HFF-Myc (cell line): ENCODE data around the gene AGPAT4.

Experiments used
- DNase-seq: peaks from one replicate; pipeline ENCODE4 v3.0.0-alpha.2; 2011; ENCODE audit warnings: low read depth; ENCODE audit errors: extremely low read depth
- H3K4me3 ChIP-seq: replicated peaks from 2 replicates; pipeline ENCODE4 v1.5.1; 2011; ENCODE audit warnings: low read depth, mild to moderate bottlenecking, control low read depth, low read length
- TF ChIP-seq, protein P1 (sequence below): IDR thresholded peaks from 2 replicates; pipeline ENCODE4 v1.5.1; 2012; ENCODE audit warnings: mild to moderate bottlenecking, low read depth, low read length, control low read depth; ENCODE audit errors: missing control alignments

Gene AGPAT4

DNA sequence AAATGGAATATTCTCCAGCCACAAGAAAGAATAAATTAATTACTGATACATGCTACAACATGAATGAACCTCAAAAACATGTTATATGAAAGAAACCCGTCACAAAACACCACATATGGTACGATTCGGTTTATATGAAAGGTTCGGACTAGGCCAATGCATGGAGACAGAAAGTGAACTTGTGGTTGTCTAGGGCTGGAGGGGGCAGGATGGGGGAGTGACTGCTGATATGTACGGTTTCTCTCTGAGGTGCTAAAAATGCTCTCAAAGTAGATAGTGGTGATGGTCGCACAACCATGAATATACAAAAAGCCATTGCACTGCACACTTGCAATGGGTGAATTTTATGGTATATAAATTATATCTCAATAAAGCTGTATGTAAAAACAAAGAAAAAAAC lies 18.3 kb downstream of the AGPAT4 start:
- no peak for DNase-seq
- H3K4me3 ChIP-seq = no peak overlapping the region
- TF ChIP-seq, protein P1, sequence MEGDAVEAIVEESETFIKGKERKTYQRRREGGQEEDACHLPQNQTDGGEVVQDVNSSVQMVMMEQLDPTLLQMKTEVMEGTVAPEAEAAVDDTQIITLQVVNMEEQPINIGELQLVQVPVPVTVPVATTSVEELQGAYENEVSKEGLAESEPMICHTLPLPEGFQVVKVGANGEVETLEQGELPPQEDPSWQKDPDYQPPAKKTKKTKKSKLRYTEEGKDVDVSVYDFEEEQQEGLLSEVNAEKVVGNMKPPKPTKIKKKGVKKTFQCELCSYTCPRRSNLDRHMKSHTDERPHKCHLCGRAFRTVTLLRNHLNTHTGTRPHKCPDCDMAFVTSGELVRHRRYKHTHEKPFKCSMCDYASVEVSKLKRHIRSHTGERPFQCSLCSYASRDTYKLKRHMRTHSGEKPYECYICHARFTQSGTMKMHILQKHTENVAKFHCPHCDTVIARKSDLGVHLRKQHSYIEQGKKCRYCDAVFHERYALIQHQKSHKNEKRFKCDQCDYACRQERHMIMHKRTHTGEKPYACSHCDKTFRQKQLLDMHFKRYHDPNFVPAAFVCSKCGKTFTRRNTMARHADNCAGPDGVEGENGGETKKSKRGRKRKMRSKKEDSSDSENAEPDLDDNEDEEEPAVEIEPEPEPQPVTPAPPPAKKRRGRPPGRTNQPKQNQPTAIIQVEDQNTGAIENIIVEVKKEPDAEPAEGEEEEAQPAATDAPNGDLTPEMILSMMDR = no peak

DNA sequence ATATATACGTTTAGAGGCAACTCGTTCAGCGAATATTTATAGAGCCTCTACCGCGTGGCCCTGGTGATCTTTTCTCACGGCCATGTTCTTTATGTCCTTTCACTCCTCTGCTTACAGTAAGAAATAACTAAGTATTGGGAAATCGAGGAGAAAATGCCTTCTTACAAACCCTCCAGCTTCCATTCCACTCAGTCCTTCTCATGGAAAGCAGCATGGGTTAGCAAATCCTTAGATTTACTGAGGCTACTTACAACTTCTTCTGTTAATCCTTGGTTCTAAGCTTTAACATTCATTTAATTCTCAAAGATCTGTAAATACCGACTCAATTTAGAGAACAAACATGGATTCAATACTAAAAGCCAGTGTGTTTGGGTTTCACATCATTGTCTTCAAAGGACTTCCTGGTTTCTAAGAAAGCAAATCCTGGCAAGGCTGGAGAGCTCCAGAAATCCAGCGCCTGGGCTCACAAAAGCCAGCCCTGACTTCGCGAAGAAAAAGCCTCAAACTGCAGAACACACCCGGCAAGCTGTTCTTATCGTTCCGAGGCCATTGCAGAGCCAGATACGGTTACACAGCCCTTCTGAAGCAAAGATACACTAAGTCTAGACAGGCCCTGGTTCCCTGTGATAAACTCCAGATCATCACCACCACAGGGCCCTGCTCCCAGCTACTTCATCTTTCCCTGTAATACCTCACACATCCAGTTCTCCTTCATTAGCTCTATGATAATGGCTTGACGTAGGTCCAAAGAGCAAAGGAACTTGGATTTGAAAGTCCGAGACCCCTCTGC lies 19.2 kb downstream of the AGPAT4 start:
- no peak overlapping the region for H3K4me3 ChIP-seq
- TF ChIP-seq, protein P1 = no peak
- no peak for DNase-seq

DNA sequence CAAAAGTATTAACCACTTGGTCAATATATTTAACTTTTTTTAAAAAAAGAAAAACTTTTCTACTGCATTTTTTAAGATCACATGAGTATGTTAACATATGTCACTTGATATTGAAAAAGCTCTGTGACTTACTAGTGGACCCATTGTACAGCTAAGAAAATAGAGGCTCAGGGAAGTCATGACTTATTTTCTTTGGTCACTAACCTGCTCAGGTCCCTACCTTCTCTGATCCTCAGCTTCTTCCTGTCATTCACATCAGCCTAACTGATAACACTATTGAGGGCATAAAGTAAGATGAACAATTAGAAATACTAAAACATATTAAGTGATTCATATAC lies 19.8 kb downstream of the AGPAT4 start:
- H3K4me3 ChIP-seq = no peak overlapping the region
- no peak for DNase-seq
- TF ChIP-seq, protein P1 = no peak

DNA sequence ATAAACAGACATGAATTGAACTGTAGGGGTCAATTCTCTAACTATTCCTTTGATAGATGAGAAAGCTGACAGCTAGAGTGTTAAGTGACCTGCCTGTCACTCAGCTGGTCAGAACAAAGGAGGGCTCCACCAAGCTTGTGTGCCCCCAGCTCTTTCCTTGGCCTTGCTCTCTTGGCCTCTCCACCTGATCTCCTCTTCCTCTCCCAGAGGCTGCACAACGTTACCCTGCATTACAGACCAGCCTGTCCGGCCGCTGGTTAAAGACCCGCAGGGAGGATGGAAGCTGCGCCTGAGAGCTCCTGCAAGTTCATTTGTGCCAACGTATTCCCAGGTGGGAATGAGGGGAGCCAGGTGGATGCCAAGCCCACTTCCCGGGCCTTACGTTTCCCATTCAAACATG lies 22.5 kb downstream of the AGPAT4 start:
- H3K4me3 ChIP-seq = no peak overlapping the region
- TF ChIP-seq, protein P1 = no peak
- no peak for DNase-seq

DNA sequence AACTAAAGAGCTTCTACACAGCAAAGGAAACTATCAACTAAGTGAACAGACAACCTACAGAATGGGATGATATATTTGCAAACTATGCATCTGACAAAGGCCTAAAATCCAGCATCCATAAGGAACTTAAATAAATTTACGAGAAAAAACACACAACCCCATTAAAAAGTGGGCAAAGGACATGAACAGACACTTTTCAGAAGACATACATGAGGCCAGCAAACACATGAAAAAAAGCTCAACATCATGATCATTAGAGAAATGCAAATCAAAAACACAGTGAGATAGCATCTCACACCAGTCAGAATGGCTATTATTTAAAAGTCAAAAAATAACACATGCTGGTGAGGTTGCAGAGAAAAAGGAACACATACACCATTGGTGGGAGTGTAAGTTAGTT lies 24.5 kb downstream of the AGPAT4 start:
- TF ChIP-seq, protein P1 = no peak
- no peak for DNase-seq

DNA sequence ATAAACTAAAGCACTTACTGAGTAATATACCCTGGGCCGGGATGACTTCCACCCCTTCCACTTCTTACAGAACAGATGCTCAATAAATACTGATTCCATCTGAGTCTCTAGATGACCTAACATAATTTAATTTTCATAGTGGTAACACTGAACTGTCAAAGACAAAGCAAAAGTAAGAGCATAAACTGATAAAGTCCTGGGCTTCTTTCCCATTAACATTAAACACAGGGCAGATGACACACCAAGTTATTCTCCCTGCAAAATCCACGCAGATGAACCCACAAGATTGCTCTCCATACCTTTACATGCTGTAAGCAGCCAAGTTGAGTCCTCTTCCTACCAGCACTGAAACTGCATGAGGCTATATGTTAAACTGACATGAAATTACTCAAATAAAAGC lies 27.1 kb downstream of the AGPAT4 start:
- no peak for DNase-seq
- no peak overlapping the region for H3K4me3 ChIP-seq
- TF ChIP-seq, protein P1 = no peak

More for the DNA sequence above, 24.5 kb downstream of the AGPAT4 start:
- H3K4me3 ChIP-seq = no peak overlapping the region

DNA sequence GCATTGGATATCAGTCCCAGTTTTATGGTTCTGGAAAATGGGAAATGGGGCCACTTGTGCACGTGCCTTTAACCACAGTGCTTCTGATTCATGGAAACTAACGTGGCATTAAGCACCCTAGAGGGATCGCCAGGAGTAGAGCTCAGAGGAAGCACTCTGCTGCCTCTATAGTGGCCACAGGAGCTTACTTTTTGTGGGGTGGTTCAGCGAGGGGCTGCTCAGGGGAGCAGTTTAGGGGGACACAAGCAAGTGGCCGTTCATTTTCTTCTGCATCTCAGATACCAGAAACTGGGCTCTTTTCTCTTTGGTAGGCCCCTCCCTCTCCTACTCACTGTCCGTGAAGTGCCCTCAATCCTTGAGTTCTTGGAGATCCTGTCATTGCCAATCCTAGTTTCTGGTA lies 28.5 kb downstream of the AGPAT4 start:
- H3K4me3 ChIP-seq = no peak overlapping the region
- TF ChIP-seq, protein P1 = no peak
- DNase-seq = no peak
